OCI-LY1 (cell line): ENCODE data around the gene KRT16.

Experiments
- H2AFZ ChIP-seq: fragments of 200-600 bp; sonication (generic), shearing (Covaris generic); 2 replicates; pipeline ENCODE4 v1.6.0; 2014; ENCODE audit warnings: antibody characterized with exemption, mild to moderate bottlenecking, low read length
- H3F3A ChIP-seq: fragments of 200-600 bp; sonication (generic), shearing (Covaris generic); 2 replicates; pipeline ENCODE4 v1.6.0; 2014; ENCODE audit warnings: mild to moderate bottlenecking, antibody characterized with exemption, low read length, moderate library complexity; ENCODE audit not compliant: insufficient read depth
- H3K27ac ChIP-seq: fragments of 200-600 bp; sonication (generic); 2 replicates; pipeline ENCODE4 v1.5.1; 2014; ENCODE audit warnings: low read length, mixed run types, mild to moderate bottlenecking, low read depth; ENCODE audit not compliant: poor library complexity, severe bottlenecking
- H3K27me3 ChIP-seq: fragments of 200-600 bp; sonication (generic); 2 replicates; pipeline ENCODE4 v1.6.0; 2014; ENCODE audit warnings: antibody characterized with exemption, mild to moderate bottlenecking, low read length, moderate library complexity; ENCODE audit not compliant: insufficient read depth
- H3K36me3 ChIP-seq: fragments of 200-600 bp; sonication (generic); 2 replicates; pipeline ENCODE4 v1.6.1; 2014; ENCODE audit warnings: mild to moderate bottlenecking, antibody characterized with exemption, low read length, moderate library complexity, mixed read lengths; ENCODE audit not compliant: insufficient read depth
- H3K4me1 ChIP-seq: fragments of 200-600 bp; sonication (generic); 2 replicates; pipeline ENCODE4 v1.5.1; 2014; ENCODE audit warnings: mild to moderate bottlenecking, low read length, moderate library complexity; ENCODE audit not compliant: insufficient read depth, severe bottlenecking
- H3K4me2 ChIP-seq: fragments of 200-600 bp; sonication (generic), shearing (Covaris generic); 2 replicates; pipeline ENCODE4 v1.6.1; 2014; ENCODE audit warnings: low read length
- H3K4me3 ChIP-seq: fragments of 200-600 bp; sonication (generic); 2 replicates; pipeline ENCODE4 v1.5.1; 2014; ENCODE audit warnings: low read length, low read depth, mild to moderate bottlenecking, mixed read lengths; ENCODE audit not compliant: poor library complexity, severe bottlenecking
- H3K79me2 ChIP-seq: fragments of 200-600 bp; shearing (Covaris generic); 2 replicates; pipeline ENCODE4 v1.6.1; 2016; ENCODE audit warnings: mixed run types, low read length, mixed read lengths; ENCODE audit not compliant: insufficient read depth
- H3K9ac ChIP-seq: fragments of 200-600 bp; sonication (generic), shearing (Covaris generic); 2 replicates; pipeline ENCODE4 v1.6.1; 2014; ENCODE audit warnings: mild to moderate bottlenecking, low read length, mixed read lengths
- H3K9me2 ChIP-seq: fragments of 200-600 bp; sonication (generic), shearing (Covaris generic); 2 replicates; pipeline ENCODE4 v1.6.1; 2014; ENCODE audit warnings: low read depth, mild to moderate bottlenecking, low read length, mixed read lengths
- H3K9me3 ChIP-seq: fragments of 200-600 bp; shearing (Covaris generic); 2 replicates; pipeline ENCODE4 v1.6.1; 2014; ENCODE audit warnings: low read length, mixed read lengths
- H4K20me1 ChIP-seq: fragments of 200-600 bp; sonication (generic), shearing (Covaris generic); 2 replicates; pipeline ENCODE4 v1.6.0; 2016; ENCODE audit warnings: mild to moderate bottlenecking, low read length; ENCODE audit not compliant: insufficient read depth
- EZH2 ChIP-seq: fragments of 200-600 bp; sonication (generic), shearing (Covaris generic); IDR thresholded peaks from 2 replicates; pipeline ENCODE4 v1.8.0; 2017; ENCODE audit warnings: borderline replicate concordance, mixed run types, mild to moderate bottlenecking, antibody characterized with exemption, low read length, moderate library complexity, mixed read lengths
- TF ChIP-seq, protein P1 (sequence below): fragments of 200-600 bp; sonication (generic), shearing (Covaris generic); IDR thresholded peaks from 2 replicates; pipeline ENCODE4 v1.5.1; 2017; ENCODE audit warnings: mild to moderate bottlenecking, antibody characterized with exemption, low read length, moderate library complexity, mixed read lengths

KRT16 gene

DNA sequence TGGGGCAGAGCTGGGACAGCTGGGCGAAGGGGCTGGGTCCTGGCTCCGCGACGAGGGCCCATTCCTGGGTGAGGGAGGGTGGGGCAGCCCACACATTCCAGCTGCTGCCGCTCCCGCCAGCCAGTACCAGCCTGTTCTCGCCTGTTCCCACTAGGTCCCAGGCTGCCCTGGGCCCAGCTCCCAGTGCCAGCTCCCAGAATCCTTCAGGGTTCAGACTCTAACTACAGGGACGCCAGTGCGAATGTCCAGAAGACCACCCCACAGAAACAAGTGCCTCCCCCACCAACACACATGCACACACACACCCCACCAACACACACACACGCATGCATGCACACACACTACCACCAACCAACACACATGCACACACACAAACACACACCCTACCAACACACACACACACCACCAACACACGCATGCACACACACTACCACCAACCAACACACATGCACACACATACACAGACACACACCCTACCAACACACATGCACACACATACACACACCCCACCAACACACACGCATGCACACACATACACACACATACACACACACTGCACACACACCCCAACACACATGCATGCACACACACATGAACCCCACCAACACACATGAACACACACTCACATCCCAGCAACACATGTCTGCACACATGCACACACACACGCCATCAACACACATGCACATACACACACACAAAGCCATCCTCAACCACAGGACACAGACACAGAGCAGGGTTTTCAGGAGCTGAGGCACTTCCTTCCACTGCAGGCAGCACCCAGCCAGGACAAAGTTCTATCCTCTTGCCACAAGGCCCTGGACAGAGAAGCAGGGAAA is 39.3 kb upstream of the KRT16 start:
- no peak overlapping the region for H3K4me2 ChIP-seq
- no peaks in the 10 kb centered on the region for H3K27me3 ChIP-seq
- no peak for TF ChIP-seq EZH2
- TF ChIP-seq, protein P1, sequence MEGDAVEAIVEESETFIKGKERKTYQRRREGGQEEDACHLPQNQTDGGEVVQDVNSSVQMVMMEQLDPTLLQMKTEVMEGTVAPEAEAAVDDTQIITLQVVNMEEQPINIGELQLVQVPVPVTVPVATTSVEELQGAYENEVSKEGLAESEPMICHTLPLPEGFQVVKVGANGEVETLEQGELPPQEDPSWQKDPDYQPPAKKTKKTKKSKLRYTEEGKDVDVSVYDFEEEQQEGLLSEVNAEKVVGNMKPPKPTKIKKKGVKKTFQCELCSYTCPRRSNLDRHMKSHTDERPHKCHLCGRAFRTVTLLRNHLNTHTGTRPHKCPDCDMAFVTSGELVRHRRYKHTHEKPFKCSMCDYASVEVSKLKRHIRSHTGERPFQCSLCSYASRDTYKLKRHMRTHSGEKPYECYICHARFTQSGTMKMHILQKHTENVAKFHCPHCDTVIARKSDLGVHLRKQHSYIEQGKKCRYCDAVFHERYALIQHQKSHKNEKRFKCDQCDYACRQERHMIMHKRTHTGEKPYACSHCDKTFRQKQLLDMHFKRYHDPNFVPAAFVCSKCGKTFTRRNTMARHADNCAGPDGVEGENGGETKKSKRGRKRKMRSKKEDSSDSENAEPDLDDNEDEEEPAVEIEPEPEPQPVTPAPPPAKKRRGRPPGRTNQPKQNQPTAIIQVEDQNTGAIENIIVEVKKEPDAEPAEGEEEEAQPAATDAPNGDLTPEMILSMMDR: no peak
- no peak overlapping the region for H3K9ac ChIP-seq
- no peak overlapping the region for H3K27ac ChIP-seq
- no peak overlapping the region for H3K4me3 ChIP-seq
- no peaks in the 10 kb centered on the region for H3F3A ChIP-seq
- no peaks in the 10 kb centered on the region for H3K79me2 ChIP-seq
- H2AFZ ChIP-seq: no peak overlapping the region
- no peaks in the 10 kb centered on the region for H4K20me1 ChIP-seq
- H3K4me1 ChIP-seq: peaks cover 7% of the 10 kb centered on the region
- H3K9me3 ChIP-seq: no peaks in the 10 kb centered on the region
- no peaks in the 10 kb centered on the region for H3K9me2 ChIP-seq
- H3K36me3 ChIP-seq: no peaks in the 10 kb centered on the region

DNA sequence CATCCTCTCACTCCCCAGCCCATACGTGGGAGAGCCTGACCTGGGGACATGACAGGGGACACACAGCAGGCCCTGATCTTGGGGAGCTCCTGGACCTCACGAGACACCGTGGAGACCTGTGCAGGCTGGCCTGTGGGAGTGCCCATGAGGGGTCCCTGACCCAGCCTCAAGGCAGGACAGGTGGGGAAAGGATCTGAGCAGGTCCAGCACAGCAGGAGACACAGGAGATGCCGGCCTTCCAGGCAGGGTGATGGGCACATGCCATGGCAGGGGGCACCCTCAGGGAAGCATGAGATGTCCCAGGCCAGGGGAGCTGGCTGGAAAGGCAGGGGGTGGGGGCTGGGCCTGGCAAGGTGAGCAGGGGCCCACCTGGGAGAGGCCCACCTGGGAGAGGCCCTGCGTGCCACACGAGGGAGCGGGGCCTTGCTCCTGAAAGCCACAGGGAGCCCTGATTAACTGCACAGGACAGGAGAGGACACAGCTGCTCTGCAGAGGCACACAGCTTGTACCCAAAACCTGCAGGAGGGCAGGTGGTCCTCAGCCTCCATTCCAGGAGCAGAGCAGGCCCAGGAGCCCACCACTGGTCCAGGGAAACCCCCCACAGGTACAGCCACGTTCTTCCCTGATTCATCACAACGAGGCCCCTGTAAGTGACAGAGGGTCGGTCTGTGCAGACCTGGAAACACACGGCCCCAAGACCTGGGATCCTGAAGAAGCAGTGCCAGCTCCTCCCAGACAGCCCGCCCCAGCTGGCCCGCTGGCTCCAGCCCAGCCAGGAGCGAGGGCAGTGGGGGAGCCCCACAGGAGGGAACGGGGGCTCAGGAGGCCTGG is 38.4 kb upstream of the KRT16 start:
- H3K9me2 ChIP-seq: no peaks in the 10 kb centered on the region
- peaks cover 7% of the 10 kb centered on the region for H3K4me1 ChIP-seq
- no peak overlapping the region for H2AFZ ChIP-seq
- no peak overlapping the region for H3K9ac ChIP-seq
- no peaks in the 10 kb centered on the region for H3K27me3 ChIP-seq
- H4K20me1 ChIP-seq: no peaks in the 10 kb centered on the region
- no peak overlapping the region for H3K4me2 ChIP-seq
- no peak overlapping the region for H3K27ac ChIP-seq
- TF ChIP-seq, protein P1: no peak
- no peak for TF ChIP-seq EZH2
- no peak overlapping the region for H3K4me3 ChIP-seq
- H3K9me3 ChIP-seq: no peaks in the 10 kb centered on the region
- H3K79me2 ChIP-seq: no peaks in the 10 kb centered on the region
- no peaks in the 10 kb centered on the region for H3F3A ChIP-seq
- H3K36me3 ChIP-seq: no peaks in the 10 kb centered on the region

DNA sequence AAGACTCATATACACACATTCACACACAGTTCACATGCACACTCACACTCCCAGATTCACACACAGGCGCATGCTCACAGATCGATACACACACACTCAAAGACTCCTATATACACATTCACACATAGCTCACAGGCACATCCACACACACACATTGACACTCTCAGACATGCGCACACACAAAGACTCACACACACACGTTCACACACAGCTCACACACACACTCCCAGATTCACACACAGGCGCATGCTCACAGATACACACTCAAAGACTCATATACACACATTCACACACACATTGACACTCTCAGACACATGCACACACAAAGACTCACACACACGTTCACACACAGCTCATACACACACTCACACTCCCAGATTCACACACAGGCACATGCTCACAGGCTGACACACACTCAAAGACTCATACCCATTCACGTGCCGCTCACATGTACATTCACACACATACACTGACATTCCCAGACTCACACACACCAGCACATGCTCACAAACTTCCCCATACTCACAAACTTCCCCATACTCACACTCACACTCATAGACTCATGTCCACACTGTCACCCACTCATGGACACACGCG is 37.5 kb upstream of the KRT16 start:
- TF ChIP-seq, protein P1: no peak
- no peak for TF ChIP-seq EZH2
- H3K27ac ChIP-seq: no peak overlapping the region

More for the DNA sequence above, 37.5 kb upstream of the KRT16 start:
- Histone ChIP-seq H3K4me1 (peaks cover 7% of the 10 kb centered on the region), H3K27me3 (no peaks in the 10 kb centered on the region), H3K4me3 (no peak overlapping the region), H4K20me1 (no peaks in the 10 kb centered on the region), H3K9me2 (no peaks in the 10 kb centered on the region), H3K9ac (no peak overlapping the region), H3F3A (no peaks in the 10 kb centered on the region), H3K36me3 (no peaks in the 10 kb centered on the region), H3K79me2 (no peaks in the 10 kb centered on the region), H3K9me3 (no peaks in the 10 kb centered on the region), H3K4me2 (no peak overlapping the region), H2AFZ (no peak overlapping the region)
